Caco-2 (cell line): ENCODE data around the gene NTRK2. TPM values are rescaled to one million over a fixed set of nuclear protein-coding genes. Genes with fewer than 3 reads are reported as not detected.

Experiments used
- BruUV-seq: library from RNA; stranded (reverse); fragments of 400-500 nt; replicated peaks from 2 replicates; lab custom pipeline; 2021; lab: Mats Ljungman, UMichigan
- CTCF ChIA-PET: fragments of 300-600 bp; sonication (Branson Sonifier 250); formaldehyde crosslinking; loops from one replicate; lab custom pipeline; 2022; ENCODE audit warnings: antibody characterized with exemption; lab: Charles Lee
- POLR2A ChIA-PET: fragments of 300-600 bp; sonication (Branson Sonifier 250); formaldehyde crosslinking; loops from one replicate; lab custom pipeline; 2022; ENCODE audit warnings: antibody characterized with exemption; lab: Charles Lee
- DNase-seq, 2 experiments: peaks; one replicate each; pipeline versions ENCODE4 v3.0.0 to v3.0.0-alpha.2; 2020 to 2022
- H3K27me3 ChIP-seq: replicated peaks from 2 replicates; pipeline ENCODE4 v1.6.0; 2011; ENCODE audit warnings: low read length; ENCODE audit not compliant: control insufficient read depth, insufficient read depth
- H3K36me3 ChIP-seq: 2 replicates; pipeline ENCODE4 v1.5.1; 2011; ENCODE audit warnings: low read length; ENCODE audit not compliant: control insufficient read depth, insufficient read depth
- H3K4me1 ChIP-seq: fragments of 250-450 bp; sonication (Bioruptor Pico); 2 replicates; pipeline ENCODE4 v1.5.1; 2020; ENCODE audit warnings: mild to moderate bottlenecking
- H3K4me3 ChIP-seq: 2 replicates; pipeline ENCODE4 v1.5.1; 2011; ENCODE audit warnings: low read depth, mild to moderate bottlenecking, control low read depth, low read length
- H3K9me3 ChIP-seq: fragments of 250-450 bp; sonication (Bioruptor Pico); 2 replicates; pipeline ENCODE4 v1.5.1; 2020; ENCODE audit warnings: mild to moderate bottlenecking, moderate library complexity
- H3K27ac Mint-ChIP-seq: one replicate; pipeline ENCODE4 v1.8.0; 2022; ENCODE audit warnings: mixed read lengths; ENCODE audit not compliant: unreplicated experiment
- H3K27me3 Mint-ChIP-seq: one replicate; pipeline ENCODE4 v1.8.0; 2022; ENCODE audit warnings: mixed read lengths; ENCODE audit not compliant: insufficient read depth, unreplicated experiment
- H3K36me3 Mint-ChIP-seq: one replicate; pipeline ENCODE4 v1.8.0; 2022; ENCODE audit warnings: mild to moderate bottlenecking, mixed read lengths; ENCODE audit not compliant: insufficient read depth, unreplicated experiment
- H3K4me1 Mint-ChIP-seq: one replicate; pipeline ENCODE4 v1.8.0; 2022; ENCODE audit warnings: low read depth, mixed read lengths; ENCODE audit not compliant: unreplicated experiment
- H3K4me3 Mint-ChIP-seq: one replicate; pipeline ENCODE4 v1.8.0; 2022; ENCODE audit warnings: mild to moderate bottlenecking, moderate library complexity, mixed read lengths; ENCODE audit not compliant: unreplicated experiment
- H3K9me3 Mint-ChIP-seq: one replicate; pipeline ENCODE4 v1.8.0; 2022; ENCODE audit warnings: mixed read lengths; ENCODE audit not compliant: unreplicated experiment
- CTCF ChIP-seq, 2 experiments: fragments of 200-600 bp in 1 of 2; IDR thresholded peaks; 1 replicate in 1 of 2; 2 replicates in 1 of 2; pipeline versions ENCODE4 v1.5.1 to v1.8.0; 2011 to 2022; ENCODE audit warnings: antibody characterized with exemption in 1 of 2, control low read depth in 1 of 2, inconsistent platforms in 1 of 2, low read depth in 1 of 2, low read length in 1 of 2, mild to moderate bottlenecking in 1 of 2, moderate library complexity in 1 of 2; ENCODE audit not compliant: insufficient read depth in 1 of 2, severe bottlenecking in 1 of 2, unreplicated experiment in 1 of 2
- intact Hi-C: fragments of 100-400 bp; cut with micrococcal nuclease; formaldehyde crosslinking; loops from one replicate; pipeline ENCODE4 v1.10.0; 2022; ENCODE audit not compliant: unreplicated experiment
- total RNA-seq: library from RNA; stranded (reverse); gene quantifications from 2 replicates; pipeline ENCODE4 v1.2.3, GENCODE V29; 2022

The NTRK2 gene
- total RNA-seq, 1 experiment from 2014 or later, result not detected

- DNase-seq, result no peak
- no peaks in the 10 kb centered on the region for H3K9me3 Mint-ChIP-seq
- Histone ChIP-seq H3K4me1 (no peaks in the 10 kb centered on the region), H3K27me3 (no peaks in the 10 kb centered on the region), H3K9me3 (no peaks in the 10 kb centered on the region), H3K4me3 (no peak overlapping the region), H3K36me3 (no peaks in the 10 kb centered on the region)
- H3K4me1 Mint-ChIP-seq, result no peaks in the 10 kb centered on the region
- H3K36me3 Mint-ChIP-seq, result no peaks in the 10 kb centered on the region
- no peak overlapping the region for H3K27ac Mint-ChIP-seq
- ChIA-PET CTCF (no interaction called here), POLR2A (no interaction called here)
- no peaks in the 10 kb centered on the region for H3K27me3 Mint-ChIP-seq
- H3K4me3 Mint-ChIP-seq, result no peak overlapping the region
- intact Hi-C loops, result loop anchor here (10.0 kb wide), 1 partner anchor 131 kb away; no protein-coding TSS in a partner anchor
- no peak for TF ChIP-seq CTCF (IDR thresholded peaks at IDR 0.05; ENCODE audit: insufficient read depth in 1 of 2, low read depth in 1 of 2, low read length in 1 of 2, severe bottlenecking in 1 of 2, unreplicated experiment in 1 of 2)
- no TSS peak for BruUV-seq
Measured at GRCh38 chr9:85013703-85014102, 344.2 kb downstream of the NTRK2 start.

- Histone ChIP-seq H3K9me3 (no peaks in the 10 kb centered on the region), H3K36me3 (no peaks in the 10 kb centered on the region), H3K4me3 (no peak overlapping the region), H3K4me1 (no peaks in the 10 kb centered on the region), H3K27me3 (no peaks in the 10 kb centered on the region)
- Mint-ChIP-seq H3K4me1 (no peaks in the 10 kb centered on the region), H3K9me3 (no peaks in the 10 kb centered on the region), H3K36me3 (no peaks in the 10 kb centered on the region), H3K27me3 (no peaks in the 10 kb centered on the region), H3K4me3 (no peak overlapping the region), H3K27ac (no peak overlapping the region)
- ChIA-PET CTCF (no interaction called here), POLR2A (no interaction called here)
- DNase-seq, result no peak
- no TSS peak for BruUV-seq
- intact Hi-C loops, result loop anchor here (10.0 kb wide), 1 partner anchor 131 kb away; no protein-coding TSS in a partner anchor
- no peak for TF ChIP-seq CTCF (IDR thresholded peaks at IDR 0.05; ENCODE audit: insufficient read depth in 1 of 2, low read depth in 1 of 2, low read length in 1 of 2, severe bottlenecking in 1 of 2, unreplicated experiment in 1 of 2)
Measured at GRCh38 chr9:85014292-85014691, 344.8 kb downstream of the NTRK2 start.

DNA sequence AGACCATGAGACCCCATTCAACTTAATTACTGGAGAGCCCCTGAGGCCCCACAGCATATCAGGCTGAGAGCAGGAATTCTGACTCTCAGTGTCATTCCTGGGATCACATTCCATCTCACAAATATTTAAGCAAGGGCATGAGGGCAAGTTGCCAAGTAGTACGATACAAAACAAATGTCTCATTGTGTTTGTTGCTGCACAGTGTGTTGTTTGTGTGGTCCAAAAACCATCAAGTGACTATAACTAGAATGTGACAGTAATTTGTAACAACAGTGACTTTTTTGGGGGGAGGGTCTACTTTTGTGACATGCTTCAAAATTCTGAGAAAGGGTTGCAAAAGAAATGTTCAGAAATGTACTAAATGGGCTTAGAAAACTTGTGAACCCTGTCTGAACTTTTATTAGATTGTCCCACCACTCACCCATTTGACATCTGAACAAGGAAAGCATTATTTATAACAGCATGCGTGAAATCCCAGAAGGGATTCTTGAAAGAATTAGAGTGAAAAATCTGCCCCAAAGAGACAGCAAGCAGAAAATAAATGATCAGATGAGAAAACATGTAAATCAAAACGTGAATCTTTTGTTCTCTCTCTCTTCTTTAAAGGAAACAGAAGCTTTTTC is 347.0 kb downstream of the NTRK2 start:
- no peak overlapping the region for H3K4me3 ChIP-seq
- H3K9me3 ChIP-seq, result no peaks in the 10 kb centered on the region
- no peaks in the 10 kb centered on the region for H3K36me3 ChIP-seq
- no peaks in the 10 kb centered on the region for H3K27me3 Mint-ChIP-seq
- TF ChIP-seq CTCF (IDR thresholded peaks at IDR 0.05; ENCODE audit: insufficient read depth in 1 of 2, low read depth in 1 of 2, low read length in 1 of 2, severe bottlenecking in 1 of 2, unreplicated experiment in 1 of 2), result no peak
- DNase-seq, result no peak
- no peaks in the 10 kb centered on the region for H3K27me3 ChIP-seq
- H3K27ac Mint-ChIP-seq, result no peak overlapping the region
- H3K4me3 Mint-ChIP-seq, result no peak overlapping the region
- H3K4me1 ChIP-seq, result no peaks in the 10 kb centered on the region
- POLR2A ChIA-PET, result no interaction called here
- no peaks in the 10 kb centered on the region for H3K9me3 Mint-ChIP-seq
- intact Hi-C loops, result loop anchor here (10.0 kb wide), 1 partner anchor 128 kb away; no protein-coding TSS in a partner anchor
- H3K36me3 Mint-ChIP-seq, result no peaks in the 10 kb centered on the region
- no peaks in the 10 kb centered on the region for H3K4me1 Mint-ChIP-seq
- CTCF ChIA-PET, result no interaction called here
- BruUV-seq, result no TSS peak
